NCI-H526 (cell line): ENCODE data around the gene STK38L.
A peak's percentile ranks its signal among the peaks of the same experiment; 100 is the strongest.

ENCODE experiments used
- DNase-seq, 2 experiments: peaks; one replicate each; lab custom pipeline; 2025; lab: John Stamatoyannopoulos, UW

Gene STK38L

GRCh38 chr12:27277846-27278260, 33.8 kb downstream of the STK38L start:
- peak in 1 of 2 experiments; percentile 15 for DNase-seq

- no peak for DNase-seq
These were observed 35.7 kb downstream of the STK38L start for GRCh38 chr12:27279826-27280225.

GRCh38 chr12:27280412-27280811, 36.3 kb downstream of the STK38L start:
- DNase-seq, result no peak

GRCh38 chr12:27282754-27283153, 38.7 kb downstream of the STK38L start:
- DNase-seq, result no peak

- no peak for DNase-seq
These were observed 39.9 kb downstream of the STK38L start for GRCh38 chr12:27284021-27284420.

GRCh38 chr12:27284751-27285150, 40.7 kb downstream of the STK38L start:
- no peak for DNase-seq

GRCh38 chr12:27285403-27285802, 41.3 kb downstream of the STK38L start:
- no peak for DNase-seq

GRCh38 chr12:27289414-27289813, 45.3 kb downstream of the STK38L start:
- no peak for DNase-seq

GRCh38 chr12:27290501-27291168, 46.5 kb downstream of the STK38L start:
- peak; percentile 37 to 44 for DNase-seq

GRCh38 chr12:27291862-27292261, 47.8 kb downstream of the STK38L start:
- DNase-seq, result no peak

GRCh38 chr12:27292718-27293117, 48.6 kb downstream of the STK38L start:
- no peak for DNase-seq

- no peak for DNase-seq
These were observed 49.4 kb downstream of the STK38L start for GRCh38 chr12:27293463-27293862.

- DNase-seq, result no peak
These were observed 52.6 kb downstream of the STK38L start for GRCh38 chr12:27296674-27297073.

- DNase-seq, result no peak
These were observed 53.5 kb downstream of the STK38L start for GRCh38 chr12:27297566-27297965.

GRCh38 chr12:27299102-27299501, 55.0 kb downstream of the STK38L start:
- DNase-seq, result no peak

- DNase-seq, result no peak
These were observed 56.1 kb downstream of the STK38L start for GRCh38 chr12:27300226-27300625.

- DNase-seq, result peak; percentile 34 to 57
These were observed 59.3 kb downstream of the STK38L start for GRCh38 chr12:27303139-27304111.

- DNase-seq, result no peak
These were observed 60.8 kb downstream of the STK38L start for GRCh38 chr12:27304856-27305255.

GRCh38 chr12:27305673-27306456, 61.8 kb downstream of the STK38L start:
- peak; percentile 26 to 45 for DNase-seq

- no peak for DNase-seq
These were observed 65.4 kb downstream of the STK38L start for GRCh38 chr12:27309293-27309994.

GRCh38 chr12:27309995-27310315, 65.9 kb downstream of the STK38L start:
- DNase-seq, result no peak

GRCh38 chr12:27316947-27317346, 72.9 kb downstream of the STK38L start:
- no peak for DNase-seq
